ENCODE data around the gene FLNC.
A peak's percentile ranks its signal among the peaks of the same experiment; 100 is the strongest.

Gene FLNC

DNA sequence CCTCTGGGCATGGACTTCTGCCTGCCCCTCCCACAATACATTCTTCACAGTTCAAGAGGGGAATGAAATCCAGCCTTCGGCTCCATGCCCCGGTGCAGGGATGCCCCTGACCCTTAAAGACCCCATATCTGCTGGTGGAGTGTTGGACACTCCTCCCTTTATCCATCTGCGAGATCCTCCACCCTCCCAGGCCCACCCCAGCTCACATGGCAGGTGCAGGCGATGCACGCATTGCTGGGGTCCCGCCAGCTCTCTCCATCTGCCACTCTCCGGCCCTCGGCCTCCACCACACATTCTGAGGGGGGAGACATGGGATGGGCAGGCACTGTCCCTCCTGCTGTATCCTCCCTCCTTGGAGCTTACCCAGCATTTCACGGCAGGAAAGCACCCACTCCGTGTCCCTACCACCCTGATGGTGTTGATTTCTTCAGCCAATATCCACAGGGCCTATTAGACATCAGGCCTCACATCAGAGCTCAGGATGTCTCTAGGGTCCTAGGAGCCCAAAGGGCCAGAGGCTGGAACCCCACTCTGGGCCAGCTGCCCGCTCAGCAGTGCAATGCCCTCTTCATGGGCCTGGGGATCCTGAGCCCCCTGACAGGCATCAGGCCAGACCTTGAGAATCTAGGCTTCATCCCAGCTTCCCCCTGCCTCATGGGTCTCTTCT, 50.7 kb downstream of the FLNC start:
- DNase-seq (ENCODE audit: low spot score) = peak; percentile 90

DNA sequence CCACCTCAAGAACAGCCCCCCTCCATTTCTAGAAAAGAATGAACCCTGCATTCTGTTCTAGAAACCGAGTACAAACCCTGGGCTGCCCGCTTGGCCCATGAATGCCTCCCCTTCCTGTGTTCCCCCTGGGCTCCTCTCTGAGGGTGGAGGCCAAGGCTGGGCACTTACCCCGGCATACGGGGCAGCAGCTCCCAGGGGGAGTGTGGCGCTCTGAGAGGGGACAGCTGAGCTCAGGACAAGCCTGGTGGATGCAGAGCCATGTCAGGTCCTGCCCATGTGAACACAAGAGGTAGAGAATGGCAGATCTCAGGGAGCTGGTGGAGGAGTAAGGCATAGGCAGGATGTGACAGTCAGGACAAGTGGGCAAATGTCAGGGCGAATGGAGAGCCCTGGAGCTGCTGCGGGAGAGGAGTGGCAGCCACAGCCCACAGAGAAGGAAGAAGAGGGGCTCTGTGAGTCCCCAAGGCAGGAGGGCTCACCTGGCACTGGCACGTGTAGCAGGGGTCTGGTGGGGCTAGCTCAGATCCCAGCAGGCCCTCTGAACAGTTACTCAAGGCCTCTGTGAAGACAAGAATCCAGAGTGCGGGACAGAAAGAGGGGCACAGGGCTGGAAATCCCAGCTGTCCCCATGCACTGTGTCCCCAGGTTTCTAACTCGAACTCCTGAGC, 51.4 kb downstream of the FLNC start:
- DNase-seq (ENCODE audit: low spot score) = no peak

DNA sequence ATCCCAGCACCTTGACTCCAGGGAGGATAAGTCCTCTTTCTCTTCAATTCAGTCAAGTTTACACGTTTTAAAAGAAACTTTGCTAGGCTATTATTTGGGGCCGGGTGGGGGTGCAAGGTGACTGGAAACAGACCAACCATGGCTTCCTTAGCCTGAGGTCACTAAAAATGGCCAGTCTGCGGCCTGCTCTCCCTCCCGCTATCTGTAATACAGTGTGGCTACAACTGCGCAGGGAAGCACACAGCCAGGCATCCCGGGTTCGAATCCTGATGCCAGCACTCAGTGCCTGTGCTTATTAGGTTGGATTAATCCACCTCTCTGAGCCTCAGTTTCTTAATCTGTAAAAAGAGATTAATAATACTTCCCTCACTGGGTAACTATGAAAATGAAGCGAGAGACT, 51.9 kb downstream of the FLNC start:
- no peak for DNase-seq (ENCODE audit: low spot score)

DNA sequence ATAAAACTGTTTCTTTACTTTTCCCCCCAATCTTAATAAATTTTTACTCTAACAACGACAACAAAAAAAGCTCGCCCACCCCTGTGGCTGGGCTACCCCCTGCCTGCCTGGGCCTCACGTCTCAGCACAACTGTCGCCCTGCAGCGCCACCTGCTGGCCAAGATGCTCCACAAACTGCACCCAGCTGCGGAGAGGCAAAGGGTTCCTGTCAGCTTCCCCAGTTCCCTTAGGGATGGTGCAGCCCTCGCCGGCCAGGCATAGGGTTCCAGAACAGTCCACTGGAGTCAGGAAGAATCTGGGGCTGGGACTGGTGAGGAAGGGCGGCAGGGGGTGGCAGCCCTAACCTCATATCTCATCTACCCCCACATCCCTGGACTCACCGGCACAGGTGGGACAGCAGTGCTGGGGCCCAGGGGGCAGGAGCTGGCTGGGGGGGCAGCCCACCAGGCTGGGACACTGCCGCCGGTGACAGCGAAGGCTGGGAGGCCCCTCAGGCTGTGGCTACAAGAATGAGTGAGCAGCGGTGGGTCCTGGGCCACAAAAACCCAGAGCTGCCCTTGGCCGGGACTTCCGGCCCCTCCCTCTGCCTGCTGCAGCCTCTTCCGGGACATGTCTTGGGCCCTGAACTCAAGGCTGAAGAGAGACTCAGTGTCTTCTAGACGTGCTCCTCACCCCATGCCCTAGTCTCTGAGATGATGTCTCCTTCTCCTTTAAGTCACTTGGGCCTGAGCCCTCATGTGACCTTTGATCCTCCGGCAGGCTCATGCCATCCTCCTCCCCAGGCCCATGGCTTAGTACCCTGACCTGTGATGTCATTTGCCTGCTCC, 53.6 kb downstream of the FLNC start:
- peak; percentile 84 for DNase-seq (ENCODE audit: low spot score)

DNA sequence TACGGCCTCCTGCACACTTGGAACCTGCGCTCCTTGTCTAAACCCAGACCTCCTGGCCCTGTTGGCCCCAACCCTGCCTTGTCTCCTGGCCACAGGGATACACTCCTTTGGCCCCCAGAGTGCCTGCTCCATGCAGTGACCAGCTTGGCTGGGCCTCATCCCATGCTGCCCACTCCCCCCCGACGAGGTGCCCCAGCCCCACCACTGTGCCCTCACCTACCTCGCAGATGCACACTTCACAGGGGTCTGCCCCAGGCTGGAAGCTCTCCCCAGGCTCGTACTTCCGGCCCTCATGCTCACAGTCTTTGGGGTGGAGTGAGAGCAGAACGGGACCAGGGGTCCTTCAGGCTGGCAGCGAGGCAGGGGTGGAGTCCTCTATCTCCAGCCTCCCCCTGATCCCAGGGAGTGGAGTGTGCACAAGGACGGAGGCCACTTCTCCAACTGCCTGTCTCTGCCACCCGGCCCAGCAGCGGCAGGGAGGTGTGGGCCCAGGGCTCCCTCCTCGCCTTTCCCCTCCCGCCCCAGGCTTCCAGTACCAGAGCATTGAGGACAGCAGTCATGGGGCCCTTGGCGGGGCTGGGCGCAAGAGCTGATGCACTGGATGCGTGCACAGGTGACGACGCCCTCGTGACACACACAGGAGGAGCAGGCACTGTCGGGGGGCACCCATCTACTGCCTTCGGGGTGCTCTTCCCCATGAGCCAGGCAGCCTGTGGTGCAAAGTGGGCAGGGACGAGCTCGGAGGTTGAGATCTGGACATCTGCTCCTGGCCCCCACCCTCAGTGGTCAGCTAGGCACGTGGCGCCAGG, 54.6 kb downstream of the FLNC start:
- DNase-seq (ENCODE audit: low spot score) = no peak

DNA sequence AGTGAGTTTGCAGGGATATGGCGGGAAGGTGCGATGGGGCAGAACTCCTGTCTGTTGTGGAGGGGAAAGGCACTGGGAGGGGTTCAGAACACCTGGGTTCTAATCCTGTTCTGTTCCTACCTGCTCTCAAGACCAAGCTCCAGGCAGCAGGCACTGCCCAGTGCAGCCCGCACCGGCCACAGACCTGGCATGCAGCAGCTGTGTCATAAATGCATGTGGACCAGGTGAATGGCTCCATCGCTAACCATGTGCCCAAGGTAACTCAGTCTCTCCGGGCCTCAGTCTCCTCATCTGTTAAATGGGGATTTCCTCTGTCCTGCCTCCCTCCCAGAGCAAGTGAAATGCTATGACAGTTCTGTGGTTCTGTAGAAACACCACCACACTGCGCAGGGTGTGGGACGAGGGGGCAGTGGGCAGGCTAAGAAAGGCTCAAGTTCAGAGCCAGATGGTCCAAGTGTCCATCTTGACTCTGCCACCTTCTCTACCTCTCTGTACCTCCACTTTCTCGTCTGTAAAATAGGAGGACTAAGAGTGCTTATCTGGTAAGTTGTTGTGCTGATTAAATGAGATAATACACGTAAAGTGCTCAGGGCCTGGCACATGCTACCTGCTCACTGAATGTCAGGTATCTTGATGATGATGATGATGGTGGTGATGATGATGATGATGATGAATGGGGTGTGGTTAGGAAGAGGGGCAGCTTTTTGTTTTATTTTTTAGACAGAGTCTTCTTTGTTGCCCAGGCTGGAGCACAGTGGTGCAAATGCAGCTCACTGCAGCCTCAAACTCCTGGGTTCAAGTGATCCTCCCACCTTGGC, 55.4 kb downstream of the FLNC start:
- DNase-seq (ENCODE audit: low spot score) = no peak

DNA sequence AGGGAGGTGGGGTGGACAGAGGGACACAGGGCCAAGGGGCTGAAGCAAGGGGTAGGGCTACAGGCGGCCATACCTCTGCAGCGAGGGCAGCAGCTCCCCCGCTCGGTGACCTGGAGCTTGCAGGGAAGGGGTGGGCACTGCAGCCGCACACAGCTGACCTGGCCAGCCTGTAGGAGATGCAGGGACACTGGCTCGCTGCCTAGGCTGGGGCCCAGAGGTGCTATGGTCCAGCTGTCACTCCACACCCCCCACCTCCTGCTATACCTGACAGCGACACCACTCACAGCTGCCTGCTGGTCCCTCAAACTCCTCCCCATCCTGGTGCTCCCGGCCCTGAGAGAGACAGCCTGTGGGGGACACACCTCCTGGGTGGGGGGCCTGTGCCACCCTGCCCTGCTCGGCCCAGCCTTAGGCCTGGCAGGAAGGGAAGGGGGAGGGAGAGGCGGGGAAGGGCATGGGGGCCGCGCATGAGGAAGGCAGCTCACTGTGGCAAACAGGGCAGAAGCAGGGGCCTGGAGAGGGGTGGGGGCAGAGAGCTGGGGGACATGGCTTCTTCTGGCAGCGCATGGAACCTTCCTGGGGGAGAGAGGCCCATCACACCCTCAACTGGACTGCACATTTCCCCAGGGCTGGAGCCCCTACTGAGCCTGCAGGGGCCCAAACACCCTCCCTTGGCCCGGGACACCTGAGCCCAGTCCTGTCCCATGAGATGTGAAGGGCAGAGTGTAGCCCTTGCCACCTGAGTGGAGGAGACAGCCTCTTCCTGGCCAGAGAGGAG, 56.4 kb downstream of the FLNC start:
- no peak for DNase-seq (ENCODE audit: low spot score)

DNA sequence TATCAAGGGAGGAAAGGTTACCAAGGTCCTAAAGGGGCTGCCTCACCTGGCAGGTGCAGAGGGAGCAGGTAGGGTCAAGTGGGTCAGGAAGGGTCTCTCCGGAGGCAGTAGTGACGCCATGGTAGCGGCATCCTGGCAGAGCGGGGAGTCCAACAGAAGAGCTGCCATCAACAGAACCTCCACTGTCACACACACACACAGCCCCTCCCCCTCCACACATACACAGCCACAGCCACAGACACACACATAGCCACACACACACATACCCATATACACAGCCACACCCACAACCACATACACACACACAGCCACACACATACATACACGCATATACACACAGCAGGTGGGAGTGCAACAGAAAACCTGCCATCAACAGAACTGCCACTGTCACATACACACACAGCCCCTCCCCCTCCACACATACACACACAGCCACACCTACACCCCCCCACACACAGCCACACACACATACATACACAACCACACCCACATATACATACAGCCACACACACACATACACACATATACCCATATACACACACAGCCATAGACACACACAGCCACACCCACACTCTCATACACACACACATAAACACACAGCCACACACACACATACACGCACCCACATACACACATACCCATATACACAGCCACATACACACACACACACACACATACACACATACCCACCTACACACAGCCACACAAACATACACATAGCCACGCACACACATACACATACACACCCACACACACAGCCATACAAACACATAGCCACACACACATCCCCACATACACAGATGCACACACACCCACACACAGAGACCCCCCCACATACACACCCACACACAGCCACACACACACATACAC, 57.2 kb downstream of the FLNC start:
- no peak for DNase-seq (ENCODE audit: low spot score)

DNA sequence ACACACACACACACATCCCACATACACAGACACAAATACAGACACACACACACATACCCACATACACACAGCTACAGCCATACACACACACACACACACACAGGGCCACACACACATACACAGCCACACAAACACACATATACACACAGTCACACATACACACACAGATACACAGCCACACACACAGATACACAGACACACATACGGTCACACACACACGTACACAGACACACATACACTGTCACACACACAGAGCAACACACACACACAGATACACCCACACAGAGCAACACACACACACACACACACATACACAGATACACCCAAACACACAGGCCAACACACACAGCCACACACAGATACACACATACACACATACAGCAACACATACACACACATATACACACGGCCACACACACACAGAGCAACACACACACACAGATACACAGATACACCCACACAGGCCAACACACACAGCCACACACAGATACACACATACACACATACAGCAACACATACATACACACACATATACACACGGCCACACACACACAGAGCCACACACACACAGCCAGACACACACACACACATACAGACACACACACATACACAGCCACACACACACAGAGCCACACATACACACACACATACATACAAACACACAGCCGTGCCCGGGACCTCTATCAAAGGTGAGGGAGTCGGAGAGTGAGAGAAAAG, 58.0 kb downstream of the FLNC start:
- DNase-seq (ENCODE audit: low spot score) = no peak

DNA sequence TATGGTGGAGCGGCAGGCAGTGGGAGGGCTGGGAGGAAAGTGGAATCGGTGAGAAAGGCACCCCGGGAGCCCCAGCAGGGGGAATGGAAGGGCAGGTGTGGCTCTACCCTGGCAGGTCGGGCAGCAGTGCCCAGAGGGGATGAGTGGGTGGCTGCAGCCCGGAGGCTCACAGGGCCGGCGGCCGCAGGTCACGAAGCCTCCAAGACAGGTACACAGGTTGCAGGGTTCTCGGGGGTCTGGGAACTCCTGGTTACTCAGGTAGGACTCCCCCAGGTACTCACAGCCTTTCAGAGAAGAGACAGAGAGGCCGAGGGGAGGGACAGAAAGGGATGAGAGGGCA, 58.5 kb downstream of the FLNC start:
- DNase-seq (ENCODE audit: low spot score) = no peak

DNA sequence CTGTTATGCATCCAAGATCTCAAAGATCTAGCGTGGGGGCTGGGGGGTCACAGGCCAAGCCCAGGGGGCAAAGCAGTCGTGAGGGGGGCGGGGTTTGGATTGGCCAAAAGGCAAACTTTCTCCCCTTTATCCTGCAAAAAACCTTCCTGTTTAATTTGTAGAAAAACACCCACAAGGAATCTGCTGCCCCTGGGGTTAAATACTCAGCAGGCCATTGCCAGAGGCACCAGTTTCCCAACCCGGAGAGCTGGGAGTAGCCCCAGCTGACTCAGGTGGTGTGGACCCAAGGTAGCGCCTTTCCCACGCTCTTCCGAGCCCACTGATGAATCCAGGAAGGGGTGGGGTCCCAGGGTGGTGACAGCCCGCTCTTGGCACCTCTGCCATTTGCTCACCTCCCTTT, 58.9 kb downstream of the FLNC start:
- no peak for DNase-seq (ENCODE audit: low spot score)

DNA sequence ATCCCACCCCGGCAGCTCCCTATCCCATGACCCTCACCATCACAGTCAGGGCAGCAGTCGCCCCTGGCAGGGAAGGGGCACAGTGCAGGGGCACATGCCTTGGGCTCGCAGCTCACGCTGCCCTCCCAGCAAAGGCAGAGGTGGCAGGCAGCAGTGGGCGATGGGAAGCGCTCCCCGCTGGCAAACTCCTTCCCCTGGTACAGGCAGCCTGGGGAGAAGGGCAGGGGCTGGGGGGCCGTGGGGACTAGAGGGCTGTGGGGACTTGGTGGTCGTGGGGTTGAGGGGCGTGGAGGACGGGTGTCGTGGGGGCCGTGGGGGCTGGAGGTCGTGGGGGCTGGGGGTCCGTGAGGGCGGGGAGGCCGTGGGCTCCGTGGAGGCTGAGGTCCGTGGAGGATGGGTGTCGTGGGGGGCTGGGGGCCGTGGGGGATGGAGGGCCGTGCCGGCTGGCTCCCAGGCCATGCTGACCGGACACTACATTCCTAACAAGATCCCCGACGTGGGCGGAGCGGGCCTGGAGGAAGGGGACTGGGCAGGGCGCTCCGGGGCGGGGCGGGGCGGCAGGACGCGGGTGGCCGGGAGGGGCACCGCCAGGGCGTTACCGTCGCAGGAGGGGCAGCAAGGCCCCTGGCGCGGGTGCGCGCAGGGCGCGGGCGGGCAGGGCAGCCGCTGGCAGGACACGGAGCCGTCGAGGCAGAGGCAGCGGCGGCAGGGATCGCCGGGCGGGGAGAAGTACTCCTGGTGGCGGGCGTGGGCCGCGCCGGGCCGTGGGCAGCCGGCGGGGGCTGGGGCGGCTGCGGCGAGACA, 60.3 kb downstream of the FLNC start:
- no peak for DNase-seq (ENCODE audit: low spot score)

DNA sequence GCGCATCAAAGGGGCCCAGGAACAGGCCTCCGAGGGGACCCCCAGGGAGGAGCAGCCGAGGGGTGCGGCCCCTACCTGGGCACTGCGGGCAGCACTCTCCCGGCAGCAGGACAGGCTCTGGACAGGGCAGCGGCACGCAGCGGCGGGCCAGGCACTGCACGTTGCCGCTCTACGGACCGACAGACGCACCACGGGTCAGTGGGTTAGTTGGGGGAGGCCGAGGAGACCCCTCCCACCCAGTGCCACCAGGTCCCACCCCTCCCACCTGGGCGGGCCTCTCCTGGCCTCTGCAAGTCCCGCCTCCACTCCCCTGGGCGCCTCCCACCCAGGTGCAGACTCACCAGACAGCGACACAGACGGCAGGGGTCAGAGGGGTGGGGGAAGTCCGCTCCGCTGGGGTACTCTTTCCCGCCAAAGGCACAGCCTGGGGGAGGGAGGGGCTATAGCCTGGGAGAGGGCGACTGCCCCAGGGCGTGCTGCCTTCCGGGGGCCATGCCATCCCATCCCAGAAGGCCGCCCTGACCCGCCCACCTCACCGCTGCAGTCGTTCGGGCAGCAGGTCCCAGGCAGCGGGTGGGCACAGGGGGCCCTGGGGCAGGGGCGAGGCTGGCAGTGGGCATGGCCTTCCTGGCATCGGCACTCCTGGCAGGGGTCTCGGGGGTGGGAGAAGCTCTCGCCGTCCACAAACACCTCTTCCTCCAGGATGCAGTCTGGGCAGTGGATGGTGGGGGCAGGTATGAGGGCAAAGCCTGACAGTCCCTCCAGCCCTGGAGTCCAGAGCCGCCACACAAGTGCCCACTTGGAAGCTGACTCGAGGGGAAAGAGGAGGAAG, 61.1 kb downstream of the FLNC start:
- no peak for DNase-seq (ENCODE audit: low spot score)

DNA sequence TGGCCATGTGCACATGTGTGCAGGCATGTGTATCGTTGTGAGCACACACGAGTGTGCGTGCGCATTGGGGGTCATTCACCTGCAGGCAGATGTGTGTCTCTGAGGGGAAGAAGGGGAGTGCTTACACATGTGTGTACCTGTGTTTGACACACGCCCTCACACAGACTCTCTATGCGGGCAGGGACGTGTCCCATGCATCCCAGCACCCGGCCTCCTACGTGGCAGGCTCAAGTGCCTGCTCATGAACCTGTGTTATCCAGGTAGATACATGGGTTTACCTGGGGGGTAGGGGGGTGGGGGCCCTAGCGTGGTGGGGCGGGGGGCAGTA, 61.7 kb downstream of the FLNC start:
- no peak for DNase-seq (ENCODE audit: low spot score)

DNA sequence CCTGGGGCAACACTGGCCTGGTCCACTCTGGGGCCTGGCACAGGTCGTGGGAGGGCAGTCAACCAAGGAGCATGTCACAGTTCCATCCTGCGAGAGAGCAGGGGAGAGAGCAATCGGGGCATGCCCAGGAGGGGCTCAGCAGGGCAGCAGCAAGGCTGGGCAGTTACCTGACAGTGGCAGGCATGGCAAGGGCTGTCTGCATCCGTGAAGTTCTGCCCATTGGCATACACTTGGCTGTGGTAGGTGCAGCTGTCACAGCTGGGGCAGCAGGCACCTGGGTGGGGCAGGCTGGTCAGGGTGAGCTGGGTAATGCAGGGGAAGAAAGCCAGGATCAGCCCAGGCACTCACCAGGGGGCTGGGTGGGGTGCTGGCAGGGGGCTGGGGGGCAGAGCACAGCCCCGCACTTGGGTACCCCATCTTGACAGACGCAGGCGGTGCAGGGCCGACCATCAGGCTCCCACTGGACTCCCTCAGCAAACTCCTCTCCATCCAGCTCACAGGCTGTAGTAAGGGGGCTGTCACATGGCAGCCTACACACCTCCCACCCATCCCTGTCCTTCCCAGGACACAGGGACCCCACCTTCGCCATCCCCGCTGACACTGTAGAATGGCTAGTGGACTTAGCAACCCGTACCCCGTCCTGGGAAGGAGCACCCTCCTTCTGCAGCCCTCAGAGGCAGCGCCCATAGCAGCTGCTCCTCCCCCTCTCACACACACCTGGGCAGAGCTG, 62.5 kb downstream of the FLNC start:
- no peak for DNase-seq (ENCODE audit: low spot score)

DNA sequence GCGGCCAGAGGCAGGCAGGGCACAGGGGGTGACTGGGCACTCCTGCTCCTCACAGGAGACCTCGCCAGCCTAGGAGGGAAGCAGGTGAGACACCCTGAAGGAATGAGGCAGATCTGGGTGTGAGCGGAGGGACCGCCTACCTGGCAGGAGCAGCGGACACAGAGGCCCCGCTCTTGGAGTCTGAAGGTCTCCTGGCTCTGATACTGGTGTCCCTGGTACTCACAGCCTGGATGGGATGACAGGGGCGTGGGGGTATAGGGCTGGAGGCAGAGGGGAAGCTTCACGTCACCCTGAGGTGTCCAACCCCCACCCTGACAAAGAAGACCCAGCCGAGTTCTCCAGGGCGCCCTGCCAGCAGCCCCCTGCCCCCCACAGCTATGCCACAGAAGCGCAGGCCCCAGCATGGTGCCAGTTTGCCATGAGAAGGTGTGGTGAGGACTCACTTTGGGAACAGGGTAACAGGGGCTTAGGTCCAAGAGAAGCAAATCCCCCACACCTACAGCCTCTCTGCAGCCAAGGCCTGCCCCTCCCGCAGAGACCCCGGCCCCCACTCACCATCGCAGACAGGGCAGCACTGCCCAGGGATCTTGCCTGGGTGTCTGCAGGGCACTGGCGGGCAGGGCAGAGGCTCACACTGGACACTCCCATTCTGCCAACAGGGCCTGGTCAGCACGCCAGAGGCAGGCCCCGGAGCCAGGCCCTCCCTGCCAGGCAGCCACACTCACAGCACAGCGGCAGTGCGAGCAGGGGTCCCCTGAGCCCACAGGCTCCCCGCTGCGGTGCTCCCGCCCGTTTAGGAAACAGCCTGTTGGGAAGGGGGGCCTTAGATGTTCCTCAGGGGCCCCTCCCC, 63.3 kb downstream of the FLNC start:
- no peak for DNase-seq (ENCODE audit: low spot score)

Data from cerebellar cortex (tissue), 1 donor.